A673 (cell line): ENCODE measurements around the gene AGAP1.

Experiments
- CTCF ChIP-seq: fragments of 300-800, 200-600 bp; sonication (generic); conservative IDR thresholded peaks from 2 replicates; pipeline ENCODE4 v1.5.1; 2017; ENCODE audit warnings: low read depth, mild to moderate bottlenecking, antibody characterized with exemption, low read length, moderate library complexity, mixed read lengths
- EZH2 ChIP-seq: fragments of 200-600 bp; sonication (generic); IDR thresholded peaks from 2 replicates; pipeline ENCODE4 v1.6.1; 2017; ENCODE audit warnings: borderline replicate concordance, low read depth, mild to moderate bottlenecking, mixed read lengths, antibody characterized with exemption, low read length; ENCODE audit not compliant: poor library complexity, severe bottlenecking

DNA sequence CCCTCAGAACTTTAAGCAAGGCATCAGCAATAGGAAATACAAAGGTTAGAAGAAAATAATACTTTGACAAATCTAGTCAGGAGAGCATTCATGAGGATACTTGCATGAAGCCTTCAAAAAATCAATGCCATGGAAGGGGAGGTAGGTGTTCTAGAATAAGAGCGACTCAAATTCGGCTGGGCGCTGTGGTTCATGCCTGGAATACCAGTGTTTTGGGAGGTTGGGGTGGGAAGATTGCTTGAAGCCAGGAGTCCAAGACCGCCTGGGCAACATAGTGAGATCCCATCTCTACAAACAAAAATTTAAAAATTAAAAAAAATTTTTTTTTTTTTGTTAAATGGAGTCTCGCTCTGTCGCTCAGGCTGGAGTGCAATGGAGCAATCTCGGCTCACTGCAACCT, 652.6 kb downstream of the AGAP1 start:
- no peak for TF ChIP-seq CTCF
- TF ChIP-seq EZH2: no peak
